GM21526 (cell line): ENCODE results near the gene FBXO3.
A peak's percentile ranks its signal among the peaks of the same experiment; 100 is the strongest.

Experiments used
- ATAC-seq: cut with Tn5 transposase; IDR thresholded peaks from one replicate; pipeline ENCODE4 v1.9.1; 2021; ENCODE audit warnings: moderate library complexity; ENCODE audit not compliant: unreplicated experiment, low FRiP score

Gene FBXO3

DNA sequence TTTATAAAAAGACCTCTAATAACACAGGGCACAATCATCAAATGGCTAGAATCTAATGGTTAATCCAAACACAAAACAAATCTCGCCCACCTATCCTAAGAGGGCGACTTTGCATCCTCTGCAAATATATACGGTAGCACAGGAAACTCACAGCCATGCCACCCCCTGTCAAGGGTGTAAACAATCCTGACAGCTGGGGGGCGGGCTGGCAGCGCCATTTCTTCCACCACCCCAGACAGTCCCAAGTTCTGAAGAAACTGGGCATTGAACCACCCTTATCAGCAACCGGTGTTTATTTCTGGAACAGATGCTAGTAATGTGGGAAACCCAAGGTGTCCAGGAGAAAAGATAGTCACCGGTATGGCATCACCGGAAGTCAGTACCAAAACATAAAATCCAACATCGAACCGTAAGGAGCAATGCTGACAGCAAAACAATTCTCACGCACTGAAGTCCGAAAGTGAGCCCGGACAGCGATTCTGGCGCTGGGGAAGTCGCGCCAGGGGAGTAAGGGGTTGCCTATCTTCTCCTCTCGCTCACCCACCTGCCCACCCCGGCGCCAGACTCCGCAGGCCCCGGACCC, 825 bp downstream of the FBXO3 start:
- peak; percentile 10 for ATAC-seq

GRCh38 chr11:33772870-33773269, 1.4 kb downstream of the FBXO3 start:
- no peak for ATAC-seq

GRCh38 chr11:33772300-33772699, 2.0 kb downstream of the FBXO3 start:
- no peak for ATAC-seq

- ATAC-seq, result no peak
Observed at GRCh38 chr11:33770236-33770635, 4.1 kb downstream of the FBXO3 start.

DNA sequence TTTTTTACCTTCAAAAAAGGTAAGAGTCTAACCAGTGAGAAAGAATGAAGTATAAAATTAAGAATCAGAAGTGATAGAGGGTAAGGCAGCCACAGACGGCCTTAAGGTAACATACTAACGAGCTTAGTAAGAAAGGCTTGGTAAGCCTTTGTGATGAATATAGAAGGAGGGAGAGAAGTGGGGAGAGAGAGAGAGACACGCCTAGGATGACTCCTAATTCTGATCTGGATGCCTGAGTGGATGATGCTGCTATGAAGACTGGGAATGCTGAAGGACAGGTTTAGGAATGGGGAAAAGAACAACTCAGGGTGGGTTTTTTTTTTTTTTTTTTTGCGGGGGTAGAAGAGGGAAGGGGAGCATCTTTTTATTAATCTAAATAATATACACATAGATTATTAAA, 4.8 kb downstream of the FBXO3 start:
- ATAC-seq, result no peak

GRCh38 chr11:33767624-33768023, 6.7 kb downstream of the FBXO3 start:
- no peak for ATAC-seq

GRCh38 chr11:33766085-33766484, 8.2 kb downstream of the FBXO3 start:
- no peak for ATAC-seq

DNA sequence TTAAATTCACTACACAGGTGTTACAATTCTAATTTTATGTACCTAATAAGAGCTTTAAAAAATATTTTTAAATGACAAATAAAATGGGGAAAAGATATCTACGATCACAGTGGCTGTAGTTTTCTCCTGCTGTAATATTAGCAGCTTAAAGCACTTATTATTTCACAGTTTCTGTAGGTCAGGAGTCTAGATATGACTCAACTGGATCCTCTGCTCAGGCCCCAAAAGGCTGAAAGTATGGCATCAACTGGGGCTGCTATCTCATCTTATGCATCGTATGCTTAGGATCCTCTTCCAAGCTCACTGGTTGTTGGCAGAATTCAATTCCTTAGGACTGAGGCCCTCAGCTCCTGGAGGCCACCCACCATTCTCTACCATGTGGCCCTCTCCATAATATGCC, 12.8 kb downstream of the FBXO3 start:
- ATAC-seq, result no peak

DNA sequence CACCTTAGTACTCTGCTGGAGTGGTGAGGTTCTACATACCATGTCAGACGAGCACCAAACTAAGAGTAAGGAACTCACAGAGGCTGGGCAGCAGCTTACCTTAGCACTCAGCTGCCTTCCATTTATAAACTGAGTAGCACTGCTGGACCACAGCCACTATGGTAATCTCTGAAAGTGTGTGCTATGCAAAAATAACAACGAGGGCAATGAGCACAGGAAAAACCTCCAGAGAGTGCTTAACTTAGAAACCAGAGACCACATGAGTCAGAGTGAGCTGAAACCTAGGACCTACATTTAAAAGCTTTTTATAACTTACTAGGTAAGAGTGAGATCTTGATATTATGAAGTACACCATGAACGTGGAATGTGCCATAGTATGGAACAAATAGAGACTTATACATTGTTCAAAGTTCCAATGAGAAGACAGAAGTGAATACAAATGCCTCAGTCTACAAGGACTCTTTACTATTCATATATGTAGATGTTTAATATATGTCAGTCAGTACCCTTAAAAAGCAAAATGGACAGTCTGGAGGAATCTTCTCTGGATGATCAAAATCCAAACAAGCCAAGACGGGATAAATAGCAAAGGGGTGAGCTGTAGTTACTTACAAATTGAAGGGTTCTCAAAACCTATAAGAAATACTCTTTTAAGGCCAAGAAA, 20.9 kb downstream of the FBXO3 start:
- ATAC-seq, result peak; percentile 96

GRCh38 chr11:33751878-33752277, 22.4 kb downstream of the FBXO3 start:
- no peak for ATAC-seq

GRCh38 chr11:33747979-33748378, 26.3 kb downstream of the FBXO3 start:
- ATAC-seq, result no peak

- no peak for ATAC-seq
Observed at GRCh38 chr11:33743291-33743690, 31.0 kb downstream of the FBXO3 start.

DNA sequence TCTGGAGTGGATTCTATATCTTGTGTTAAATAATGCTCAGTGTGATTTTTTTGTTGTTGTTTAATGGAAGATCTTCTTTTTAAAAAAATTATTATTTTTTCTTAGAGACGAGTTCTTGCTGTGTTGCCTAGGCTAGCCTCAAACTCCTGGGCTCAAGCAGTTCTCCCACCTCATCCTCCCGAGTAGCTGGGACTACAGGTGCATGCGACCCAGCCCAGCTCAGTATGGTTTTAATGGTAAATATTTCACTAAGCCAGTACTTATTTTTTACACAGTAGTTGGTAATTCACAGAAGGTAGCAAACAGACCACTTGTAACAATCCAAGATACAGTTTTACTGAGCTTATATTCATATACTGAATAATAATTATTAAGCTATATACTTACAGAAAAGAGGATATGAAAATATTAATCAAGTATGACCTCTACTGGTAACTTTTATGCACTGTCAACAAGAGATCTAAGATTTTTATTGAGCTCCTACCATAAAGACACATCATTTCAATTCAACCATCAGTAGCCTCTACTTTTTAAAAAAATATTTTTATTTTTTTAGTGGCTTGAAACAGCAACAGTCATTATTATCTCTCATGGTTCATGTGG, 32.0 kb downstream of the FBXO3 start:
- ATAC-seq, result no peak

DNA sequence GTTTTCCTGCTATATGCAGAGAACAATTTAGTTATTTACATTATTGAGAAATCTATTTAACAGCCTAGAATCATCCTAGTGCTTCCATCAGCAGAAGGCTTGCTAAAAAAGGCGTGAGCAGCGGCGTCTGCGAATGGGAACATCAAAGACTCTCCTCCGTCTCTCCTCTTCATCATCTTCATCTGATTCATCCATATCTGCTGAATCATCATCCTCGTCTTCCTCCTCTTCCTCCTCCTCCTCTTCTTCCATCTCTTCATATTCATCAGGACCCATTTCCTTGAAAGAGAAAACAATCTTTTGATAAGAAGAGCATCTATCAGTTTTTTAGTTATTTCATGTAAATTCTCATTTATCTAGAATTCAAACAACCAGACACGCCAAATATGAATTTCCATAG, 32.5 kb downstream of the FBXO3 start:
- ATAC-seq, result no peak

- no peak for ATAC-seq
Observed at GRCh38 chr11:33737362-33737821, 36.9 kb downstream of the FBXO3 start.

DNA sequence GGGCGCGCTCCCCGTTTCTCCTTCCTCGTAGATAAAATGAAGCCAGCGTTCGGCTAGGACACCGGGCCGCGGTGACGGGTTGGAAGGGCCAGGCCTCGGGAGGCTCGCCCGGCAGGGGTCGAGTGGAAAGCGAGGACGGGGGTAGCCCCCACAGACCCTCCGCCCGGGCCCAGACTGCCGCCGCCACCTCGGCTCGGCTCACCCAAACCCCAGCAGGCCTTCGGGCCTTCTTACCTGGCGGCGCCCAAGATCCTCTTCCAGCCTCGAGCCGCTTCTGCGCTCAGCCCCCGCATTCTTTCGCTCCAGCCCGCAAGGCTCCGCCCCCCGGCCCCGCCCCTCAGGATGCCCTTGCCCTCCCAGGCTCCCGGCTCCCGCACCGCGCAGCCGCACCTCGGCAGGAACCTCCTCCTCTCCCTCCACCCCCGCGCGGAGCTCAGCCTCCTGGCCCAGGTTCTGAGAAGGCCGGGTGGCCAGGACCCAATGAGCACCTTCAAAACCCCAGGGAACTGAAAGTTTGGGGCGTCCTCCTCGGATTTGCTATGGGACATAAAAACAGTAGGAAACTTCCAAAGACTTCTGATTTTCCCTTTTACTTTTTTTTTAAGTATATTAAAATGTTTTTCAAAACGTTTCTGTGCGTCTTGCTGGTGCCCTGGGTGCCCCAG, 38.0 kb downstream of the FBXO3 start, which contains the start of gene CD59:
TSS of gene CD59 (minus strand) at position 276 of the 665 bp plus-strand sequence. CDS start 13,978 bp downstream, outside the sequence.
- peak; percentile 61 for ATAC-seq

DNA sequence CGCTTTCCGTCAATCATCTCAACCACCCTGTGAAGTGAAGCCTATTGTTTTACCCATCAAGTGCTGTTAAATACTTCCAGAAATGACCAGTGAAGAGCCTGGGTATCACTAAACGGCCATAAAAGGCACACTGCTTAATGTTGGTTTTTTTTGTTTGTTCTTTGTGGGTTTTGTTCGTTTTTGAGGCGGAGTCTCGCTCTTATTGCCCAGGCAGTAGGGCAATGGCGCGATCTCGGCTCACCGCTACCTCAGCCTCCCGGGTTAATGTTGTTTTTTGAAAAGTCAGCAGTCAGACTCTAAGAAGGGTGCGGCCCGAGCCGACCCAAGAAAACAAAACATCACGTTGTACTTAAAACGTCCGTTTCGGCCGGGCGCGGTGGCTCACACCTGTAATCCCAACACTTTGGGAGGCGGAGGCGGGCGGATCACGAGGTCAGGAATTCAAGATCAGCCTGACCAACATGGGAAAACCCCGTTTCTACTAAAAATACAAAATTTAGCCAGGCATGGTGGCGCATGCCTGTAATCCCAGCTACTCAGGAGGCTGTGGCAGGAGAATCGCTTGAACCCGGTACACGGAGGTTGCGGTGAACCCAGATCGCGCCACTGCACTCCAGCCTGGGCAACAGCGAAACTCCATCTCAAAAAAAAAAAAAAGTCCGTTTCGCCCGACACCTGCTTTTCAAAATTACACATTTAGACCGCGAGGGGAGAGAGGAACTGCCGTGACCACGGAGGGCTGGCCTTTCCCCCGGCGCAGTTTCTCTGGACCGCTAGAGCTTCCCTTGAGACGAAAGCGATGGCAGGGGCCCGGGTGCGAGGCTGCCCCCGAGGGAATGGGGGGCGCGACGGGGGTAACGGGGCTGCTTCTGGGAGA, 38.8 kb downstream of the FBXO3 start:
- peak; percentile 53 for ATAC-seq

DNA sequence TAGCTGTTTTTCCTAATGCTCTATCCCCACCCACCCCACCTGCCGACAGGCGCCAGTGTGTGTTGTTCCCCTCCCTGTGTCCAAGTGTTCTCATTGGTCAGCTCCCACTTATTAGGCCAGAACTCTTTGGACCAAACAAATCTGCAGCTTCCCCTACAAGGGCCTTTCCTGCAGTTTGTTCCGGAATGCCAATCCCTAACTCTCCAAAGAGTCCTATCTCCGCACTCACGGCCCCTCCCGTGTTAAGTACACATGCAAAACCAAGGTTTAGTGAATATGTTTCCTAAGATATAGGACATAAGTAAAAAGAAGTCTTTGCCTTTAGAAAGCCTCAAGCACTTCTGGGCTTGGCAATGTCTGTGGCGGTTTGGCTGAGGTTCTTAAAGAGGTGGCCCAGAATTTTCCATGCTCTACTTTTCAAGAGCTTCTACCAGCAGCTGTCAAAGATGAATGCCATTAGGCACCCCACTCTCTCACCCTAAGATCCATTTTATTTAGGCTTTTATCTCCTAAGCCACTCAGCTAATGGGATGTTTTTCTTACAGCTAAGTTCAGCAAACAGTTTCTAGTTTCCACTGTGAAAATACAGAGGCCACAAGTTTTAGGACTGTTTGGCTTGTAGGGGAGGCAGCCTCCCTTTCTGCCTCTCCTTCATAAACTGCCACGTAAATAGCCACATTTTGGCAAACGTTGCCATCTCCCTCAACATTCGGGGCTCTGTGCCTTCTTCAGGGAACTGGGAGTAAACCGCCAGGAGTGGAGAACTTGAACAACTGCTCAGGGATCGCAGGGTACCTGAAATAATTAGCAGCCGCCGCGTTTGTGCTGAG, 39.7 kb downstream of the FBXO3 start:
- ATAC-seq, result no peak

DNA sequence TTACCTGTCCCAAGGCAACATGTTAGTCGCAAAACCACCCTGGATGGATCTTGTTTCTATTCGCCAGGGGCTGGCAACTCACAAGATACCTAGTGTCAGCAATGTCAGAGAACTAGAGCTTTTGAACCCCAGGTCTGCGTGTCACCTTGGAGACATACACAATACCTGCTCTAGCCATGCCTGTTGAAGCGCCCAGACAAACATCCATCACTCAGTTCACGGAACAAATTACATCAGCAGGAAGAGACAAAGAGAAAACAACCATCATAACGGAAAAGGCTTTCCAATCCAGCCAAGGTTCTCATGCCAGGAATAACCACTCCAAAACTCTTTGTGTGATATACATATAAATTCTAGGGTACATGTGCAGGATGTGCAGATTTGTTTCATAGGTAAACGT, 40.3 kb downstream of the FBXO3 start:
- no peak for ATAC-seq
